ENCODE results near the gene GRM4. TPM values are rescaled to one million over a fixed set of nuclear protein-coding genes. Genes with fewer than 3 reads are reported as not detected.

GRM4 gene
- total RNA-seq, 1 experiment from 2014 or later = not detected

DNA sequence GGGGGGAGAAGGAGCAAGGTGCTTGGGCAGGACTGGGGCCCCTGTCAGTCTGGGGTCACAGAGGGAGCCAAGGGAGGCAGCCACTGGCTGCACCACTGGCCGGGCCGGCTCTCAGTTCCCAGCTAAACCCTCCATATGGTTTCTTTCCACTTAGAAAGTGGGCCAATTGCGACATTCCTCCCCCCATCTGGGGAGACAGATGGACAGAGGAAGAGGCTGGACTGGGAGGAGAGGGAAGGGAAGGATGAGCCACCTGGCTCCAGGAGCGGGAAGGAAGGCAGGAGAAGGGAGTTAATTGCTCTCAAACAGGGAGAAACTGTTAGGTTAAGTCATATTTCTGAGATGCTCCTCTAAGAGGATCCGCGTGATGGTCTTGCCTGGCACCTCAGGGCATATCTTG is 82.2 kb downstream of the GRM4 start:
- no peaks in the 10 kb centered on the region for H3K9me3 Mint-ChIP-seq (ENCODE audit: unreplicated experiment)
- CTCF ChIA-PET = interaction anchor here (1.3 kb wide), 1 partner anchor 9 kb away, joined by 5 read pairs; no protein-coding TSS in a partner anchor
- H3K36me3 Mint-ChIP-seq (ENCODE audit: insufficient read depth, unreplicated experiment) = no peaks in the 10 kb centered on the region
- no peak for TF ChIP-seq CTCF (IDR thresholded peaks at IDR 0.05; ENCODE audit: unreplicated experiment)
- intact Hi-C loops (cut with micrococcal nuclease) = no loop called here
- POLR2A ChIA-PET = no interaction called here
- no peak overlapping the region for H3K4me3 Mint-ChIP-seq (ENCODE audit: unreplicated experiment)
- no peak for DNase-seq (ENCODE audit: unreplicated experiment)
- peaks cover 53% of the 10 kb centered on the region for H3K27me3 Mint-ChIP-seq (ENCODE audit: insufficient read depth, unreplicated experiment)
- H3K4me1 Mint-ChIP-seq (ENCODE audit: insufficient read depth, unreplicated experiment) = peaks cover 15% of the 10 kb centered on the region
- no TSS peak for BruUV-seq (replicated peaks)
- H3K27ac Mint-ChIP-seq (ENCODE audit: low read depth, unreplicated experiment) = no peak overlapping the region

DNA sequence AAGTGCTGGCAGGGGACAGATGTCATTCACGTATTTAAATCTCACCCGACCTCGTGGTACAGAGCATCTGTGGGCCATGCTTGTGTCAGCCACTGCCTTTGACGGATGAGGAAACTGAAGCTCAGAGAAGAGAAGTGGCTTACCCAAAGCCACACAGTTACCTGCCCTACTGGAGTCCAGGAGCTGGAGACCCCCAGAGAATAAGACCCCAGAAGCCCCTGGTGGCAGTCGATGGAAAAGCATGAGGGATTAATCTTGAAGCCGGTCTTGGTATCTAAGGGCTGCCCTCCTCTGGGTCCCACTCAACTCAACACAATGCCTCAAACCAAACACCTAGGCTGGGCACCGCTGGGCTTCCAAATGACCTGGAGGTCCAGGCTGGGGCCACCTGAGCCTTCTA is 83.1 kb downstream of the GRM4 start:
- Mint-ChIP-seq H3K27ac (ENCODE audit: low read depth, unreplicated experiment) (no peak overlapping the region), H3K4me3 (ENCODE audit: unreplicated experiment) (no peak overlapping the region), H3K4me1 (ENCODE audit: insufficient read depth, unreplicated experiment) (peaks cover 15% of the 10 kb centered on the region), H3K36me3 (ENCODE audit: insufficient read depth, unreplicated experiment) (no peaks in the 10 kb centered on the region), H3K27me3 (ENCODE audit: insufficient read depth, unreplicated experiment) (peaks cover 53% of the 10 kb centered on the region), H3K9me3 (ENCODE audit: unreplicated experiment) (no peaks in the 10 kb centered on the region)
- no peak for DNase-seq (ENCODE audit: unreplicated experiment)
- BruUV-seq (replicated peaks) = no TSS peak
- intact Hi-C loops (cut with micrococcal nuclease) = no loop called here
- ChIA-PET POLR2A (no interaction called here), CTCF (interaction anchor here (1.3 kb wide), 1 partner anchor 8 kb away, joined by 5 read pairs; no protein-coding TSS in a partner anchor)
- TF ChIP-seq CTCF (IDR thresholded peaks at IDR 0.05; ENCODE audit: unreplicated experiment) = no peak

- H3K4me1 Mint-ChIP-seq (ENCODE audit: insufficient read depth, unreplicated experiment) = peaks cover 15% of the 10 kb centered on the region
- BruUV-seq (replicated peaks) = no TSS peak
- H3K4me3 Mint-ChIP-seq (ENCODE audit: unreplicated experiment) = no peak overlapping the region
- intact Hi-C loops (cut with micrococcal nuclease) = no loop called here
- CTCF ChIA-PET = no interaction called here
- POLR2A ChIA-PET = no interaction called here
- peaks cover 49% of the 10 kb centered on the region for H3K27me3 Mint-ChIP-seq (ENCODE audit: insufficient read depth, unreplicated experiment)
- no peaks in the 10 kb centered on the region for H3K9me3 Mint-ChIP-seq (ENCODE audit: unreplicated experiment)
- no peaks in the 10 kb centered on the region for H3K36me3 Mint-ChIP-seq (ENCODE audit: insufficient read depth, unreplicated experiment)
- no peak for TF ChIP-seq CTCF (IDR thresholded peaks at IDR 0.05; ENCODE audit: unreplicated experiment)
- DNase-seq (ENCODE audit: unreplicated experiment) = no peak
- no peak overlapping the region for H3K27ac Mint-ChIP-seq (ENCODE audit: low read depth, unreplicated experiment)
Measured at GRCh38 chr6:34062156-34062555, 83.7 kb downstream of the GRM4 start.

DNA sequence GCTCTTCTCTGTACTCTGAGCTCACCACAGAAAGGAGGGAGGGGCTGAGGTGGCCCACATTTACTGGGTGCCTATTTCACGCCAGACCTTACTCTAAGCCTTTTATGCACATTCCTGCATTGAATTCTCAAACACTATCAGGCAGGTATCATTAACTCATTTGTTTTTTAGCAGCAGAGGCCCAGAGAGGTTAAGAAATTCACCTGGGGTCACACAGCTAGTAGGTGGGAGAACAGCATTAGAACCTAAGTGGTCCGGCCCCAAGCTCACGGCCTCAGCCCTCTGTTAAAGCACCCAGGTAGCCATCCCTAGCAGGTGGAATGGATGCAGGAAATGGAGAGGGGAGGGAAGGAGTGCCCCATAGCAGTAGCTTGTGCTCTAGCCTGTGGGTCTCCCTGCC is 84.5 kb downstream of the GRM4 start:
- ChIA-PET POLR2A (interaction anchor here (0.6 to 1.2 kb wide), 2 partner anchors 15 to 274 kb away, joined by 3 to 4 read pairs; no protein-coding TSS in a partner anchor), CTCF (interaction anchor here (0.6 kb wide), 1 partner anchor 93 kb away, joined by 3 read pairs; no protein-coding TSS in a partner anchor)
- H3K4me1 Mint-ChIP-seq (ENCODE audit: insufficient read depth, unreplicated experiment) = peaks cover 13% of the 10 kb centered on the region
- H3K9me3 Mint-ChIP-seq (ENCODE audit: unreplicated experiment) = no peaks in the 10 kb centered on the region
- no peak overlapping the region for H3K27ac Mint-ChIP-seq (ENCODE audit: low read depth, unreplicated experiment)
- H3K4me3 Mint-ChIP-seq (ENCODE audit: unreplicated experiment) = no peak overlapping the region
- TF ChIP-seq CTCF (IDR thresholded peaks at IDR 0.05; ENCODE audit: unreplicated experiment) = no peak
- no TSS peak for BruUV-seq (replicated peaks)
- no peak for DNase-seq (ENCODE audit: unreplicated experiment)
- peaks cover 40% of the 10 kb centered on the region for H3K27me3 Mint-ChIP-seq (ENCODE audit: insufficient read depth, unreplicated experiment)
- intact Hi-C loops (cut with micrococcal nuclease) = no loop called here
- H3K36me3 Mint-ChIP-seq (ENCODE audit: insufficient read depth, unreplicated experiment) = no peaks in the 10 kb centered on the region

Measured in MCF 10A (cell line).